ENCODE results near the gene S100P.

S100P gene

DNA sequence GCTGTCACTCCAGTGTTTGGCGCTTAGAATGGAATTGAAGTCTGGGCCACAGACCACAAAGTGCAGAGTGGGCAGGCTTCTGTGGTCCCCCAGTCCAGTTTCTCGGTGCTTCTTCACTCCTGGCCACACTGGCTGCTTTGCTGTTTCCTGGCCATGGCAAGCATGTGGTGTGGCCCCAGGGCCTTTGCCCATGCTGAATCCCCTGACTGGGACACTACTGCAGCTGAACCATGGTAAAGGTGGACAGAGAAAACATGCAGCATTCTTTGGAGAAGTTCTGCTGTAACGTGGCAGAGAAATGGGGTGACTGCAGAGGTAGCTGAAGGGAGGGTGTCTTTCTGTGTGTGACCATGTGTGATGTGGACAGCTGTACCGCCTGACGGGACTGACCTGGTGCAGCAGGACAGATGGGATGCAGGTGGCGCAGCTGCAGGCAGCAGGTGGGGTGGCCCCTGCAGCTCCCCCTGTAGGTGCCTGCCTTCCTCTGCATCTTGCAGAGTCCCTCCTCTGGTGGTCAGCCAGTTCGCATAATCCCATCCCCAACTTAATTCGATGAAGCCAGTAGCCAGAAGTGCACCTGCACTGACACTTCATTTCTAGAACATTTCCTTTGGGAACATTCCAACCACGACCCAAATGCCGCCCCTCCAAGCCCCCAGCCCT, 13.2 kb upstream of the S100P start:
- Histone ChIP-seq H3K9ac (ENCODE audit: low read depth, low read length) (no peak overlapping the region), H4K20me1 (ENCODE audit: insufficient read depth, low read length) (peaks cover 57% of the 10 kb centered on the region), H3K4me1 (ENCODE audit: insufficient read depth, low read length) (peaks cover 26% of the 10 kb centered on the region), H3K9me3 (ENCODE audit: insufficient read depth, low read length, severe bottlenecking) (no peaks in the 10 kb centered on the region), H3K4me2 (ENCODE audit: insufficient read depth, low read length) (no peak overlapping the region), H3K36me3 (ENCODE audit: insufficient read depth, low read length) (peaks cover 33% of the 10 kb centered on the region), H3K4me3 (ENCODE audit: low read depth in 1 of 2, low read length in 2 of 2) (no peak overlapping the region), H3K27me3 (ENCODE audit: insufficient read depth, low read length, poor library complexity) (no peaks in the 10 kb centered on the region), H2AFZ (ENCODE audit: low read depth, low read length) (no peak overlapping the region), H3K79me2 (ENCODE audit: insufficient read depth, low read length) (peaks cover 31% of the 10 kb centered on the region), H3K27ac (ENCODE audit: low read length) (no peak overlapping the region)
- DNase-seq (no peak), ATAC-seq (ENCODE audit: insufficient read depth, low read depth) (no peak; the same call in 2 of the 3 replicates)
- TF ChIP-seq EZH2 (IDR thresholded peaks at IDR 0.05; ENCODE audit: borderline replicate concordance, low read depth, low read length, severe bottlenecking) = no peak
- TF ChIP-seq, protein P1, sequence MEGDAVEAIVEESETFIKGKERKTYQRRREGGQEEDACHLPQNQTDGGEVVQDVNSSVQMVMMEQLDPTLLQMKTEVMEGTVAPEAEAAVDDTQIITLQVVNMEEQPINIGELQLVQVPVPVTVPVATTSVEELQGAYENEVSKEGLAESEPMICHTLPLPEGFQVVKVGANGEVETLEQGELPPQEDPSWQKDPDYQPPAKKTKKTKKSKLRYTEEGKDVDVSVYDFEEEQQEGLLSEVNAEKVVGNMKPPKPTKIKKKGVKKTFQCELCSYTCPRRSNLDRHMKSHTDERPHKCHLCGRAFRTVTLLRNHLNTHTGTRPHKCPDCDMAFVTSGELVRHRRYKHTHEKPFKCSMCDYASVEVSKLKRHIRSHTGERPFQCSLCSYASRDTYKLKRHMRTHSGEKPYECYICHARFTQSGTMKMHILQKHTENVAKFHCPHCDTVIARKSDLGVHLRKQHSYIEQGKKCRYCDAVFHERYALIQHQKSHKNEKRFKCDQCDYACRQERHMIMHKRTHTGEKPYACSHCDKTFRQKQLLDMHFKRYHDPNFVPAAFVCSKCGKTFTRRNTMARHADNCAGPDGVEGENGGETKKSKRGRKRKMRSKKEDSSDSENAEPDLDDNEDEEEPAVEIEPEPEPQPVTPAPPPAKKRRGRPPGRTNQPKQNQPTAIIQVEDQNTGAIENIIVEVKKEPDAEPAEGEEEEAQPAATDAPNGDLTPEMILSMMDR (IDR thresholded peaks at IDR 0.05; ENCODE audit: borderline replicate concordance, extremely low read depth, low read length, poor library complexity, severe bottlenecking) = peak; percentile 45

DNA sequence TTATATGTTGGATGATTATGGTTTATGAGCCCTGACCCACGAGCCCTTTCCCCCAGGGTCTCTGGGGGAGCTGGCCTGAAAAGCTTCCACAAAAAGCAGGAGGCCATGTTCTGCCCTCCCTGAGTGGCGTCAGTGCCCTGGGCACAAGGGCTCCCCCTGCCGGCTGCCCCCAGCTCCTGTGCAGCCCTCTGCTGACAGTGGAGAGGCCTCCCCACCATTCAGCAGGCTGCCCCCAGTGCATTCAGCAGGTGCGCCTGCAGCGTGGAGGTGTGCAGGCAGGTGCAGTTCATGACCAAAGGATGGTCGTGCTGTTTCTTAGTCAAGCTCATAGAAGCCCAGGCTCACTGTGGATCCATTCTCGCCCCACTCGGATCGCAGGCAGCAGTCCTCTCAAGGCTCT, 12.5 kb upstream of the S100P start:
- Histone ChIP-seq H3K27ac (ENCODE audit: low read length) (no peak overlapping the region), H2AFZ (ENCODE audit: low read depth, low read length) (no peak overlapping the region), H3K36me3 (ENCODE audit: insufficient read depth, low read length) (peaks cover 26% of the 10 kb centered on the region), H3K9me3 (ENCODE audit: insufficient read depth, low read length, severe bottlenecking) (no peaks in the 10 kb centered on the region), H4K20me1 (ENCODE audit: insufficient read depth, low read length) (peaks cover 50% of the 10 kb centered on the region), H3K9ac (ENCODE audit: low read depth, low read length) (no peak overlapping the region), H3K4me2 (ENCODE audit: insufficient read depth, low read length) (no peak overlapping the region), H3K4me3 (ENCODE audit: low read depth in 1 of 2, low read length in 2 of 2) (no peak overlapping the region), H3K79me2 (ENCODE audit: insufficient read depth, low read length) (peaks cover 24% of the 10 kb centered on the region), H3K4me1 (ENCODE audit: insufficient read depth, low read length) (peaks cover 19% of the 10 kb centered on the region), H3K27me3 (ENCODE audit: insufficient read depth, low read length, poor library complexity) (no peaks in the 10 kb centered on the region)
- TF ChIP-seq, protein P1 (IDR thresholded peaks at IDR 0.05; ENCODE audit: borderline replicate concordance, extremely low read depth, low read length, poor library complexity, severe bottlenecking) = no peak
- no peak for TF ChIP-seq EZH2 (IDR thresholded peaks at IDR 0.05; ENCODE audit: borderline replicate concordance, low read depth, low read length, severe bottlenecking)
- no peak for DNase-seq
- ATAC-seq (ENCODE audit: insufficient read depth, low read depth) = peak; percentile 25; the same call in 1 of the 3 replicates

DNA sequence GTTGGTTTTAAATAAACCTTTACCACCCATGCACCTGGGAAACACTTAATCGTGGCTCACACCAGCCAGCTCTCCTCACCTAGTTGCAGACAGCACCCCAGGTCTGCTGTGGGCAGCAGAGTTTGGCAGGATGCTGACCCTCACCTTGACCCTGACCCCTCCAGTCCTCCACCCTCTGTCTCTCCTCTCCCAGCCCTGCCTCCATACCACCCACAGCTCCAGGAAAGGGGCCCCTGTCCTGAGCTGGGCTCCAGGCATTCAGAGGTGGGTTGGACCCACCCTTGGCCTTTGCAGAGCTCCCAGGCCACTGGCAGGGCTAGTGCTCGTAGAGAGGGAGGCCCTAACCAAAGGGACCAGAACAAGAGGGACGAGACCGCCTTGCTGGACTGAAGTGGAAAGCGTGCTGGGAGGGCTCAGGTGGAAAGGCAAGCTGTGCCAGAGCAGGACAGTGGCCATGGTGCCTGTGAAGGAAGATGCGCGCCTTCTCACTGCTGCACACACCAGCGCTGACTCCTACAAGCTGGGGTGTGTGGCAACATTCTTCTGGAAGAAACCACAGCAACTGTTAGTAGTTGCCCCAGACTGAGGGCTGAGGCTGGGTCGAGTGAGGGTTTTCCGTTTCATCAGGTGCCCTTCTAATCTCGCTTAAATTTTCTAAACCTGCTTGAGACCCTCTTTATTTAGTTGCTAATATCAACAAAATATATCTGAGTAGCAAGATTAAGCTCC, 10.7 kb upstream of the S100P start:
- H3K4me1 ChIP-seq (ENCODE audit: insufficient read depth, low read length) = 0 out of 2 replicates have a peak, but pooled peaks cover 6% of the 10 kb centered on the region
- peaks cover 34% of the 10 kb centered on the region; the same call in 1 of the 2 replicates for H4K20me1 ChIP-seq (ENCODE audit: insufficient read depth, low read length)
- H3K9ac ChIP-seq (ENCODE audit: low read depth, low read length) = no peak overlapping the region
- no peak overlapping the region for H2AFZ ChIP-seq (ENCODE audit: low read depth, low read length)
- DNase-seq (no peak), ATAC-seq (ENCODE audit: insufficient read depth, low read depth) (peak; percentile 42; the same call in 1 of the 3 replicates)
- peaks cover 8% of the 10 kb centered on the region; the same call in 1 of the 2 replicates for H3K79me2 ChIP-seq (ENCODE audit: insufficient read depth, low read length)
- H3K36me3 ChIP-seq (ENCODE audit: insufficient read depth, low read length) = peaks cover 10% of the 10 kb centered on the region; the same call in 1 of the 2 replicates
- H3K4me3 ChIP-seq (ENCODE audit: low read depth in 1 of 2, low read length in 2 of 2) = no peak overlapping the region
- H3K27me3 ChIP-seq (ENCODE audit: insufficient read depth, low read length, poor library complexity) = no peaks in the 10 kb centered on the region
- TF ChIP-seq, protein P1 (IDR thresholded peaks at IDR 0.05; ENCODE audit: borderline replicate concordance, extremely low read depth, low read length, poor library complexity, severe bottlenecking) = no peak
- TF ChIP-seq EZH2 (IDR thresholded peaks at IDR 0.05; ENCODE audit: borderline replicate concordance, low read depth, low read length, severe bottlenecking) = no peak
- no peak overlapping the region for H3K4me2 ChIP-seq (ENCODE audit: insufficient read depth, low read length)
- no peak overlapping the region for H3K27ac ChIP-seq (ENCODE audit: low read length)
- H3K9me3 ChIP-seq (ENCODE audit: insufficient read depth, low read length, severe bottlenecking) = no peaks in the 10 kb centered on the region

Data from DND-41 (cell line).